HG03280 (cell line): ENCODE results near the gene CNTNAP4.

Experiments
- ATAC-seq: cut with Tn5 transposase; IDR thresholded peaks from one replicate; pipeline ENCODE4 v1.9.1; 2021; ENCODE audit warnings: mild to moderate bottlenecking, moderate library complexity; ENCODE audit not compliant: unreplicated experiment

The CNTNAP4 gene

GRCh38 chr16:76387994-76388393, 110.8 kb downstream of the CNTNAP4 start:
- no peak for ATAC-seq

- ATAC-seq, result no peak
Measured at GRCh38 chr16:76389126-76389525, 111.9 kb downstream of the CNTNAP4 start.

DNA sequence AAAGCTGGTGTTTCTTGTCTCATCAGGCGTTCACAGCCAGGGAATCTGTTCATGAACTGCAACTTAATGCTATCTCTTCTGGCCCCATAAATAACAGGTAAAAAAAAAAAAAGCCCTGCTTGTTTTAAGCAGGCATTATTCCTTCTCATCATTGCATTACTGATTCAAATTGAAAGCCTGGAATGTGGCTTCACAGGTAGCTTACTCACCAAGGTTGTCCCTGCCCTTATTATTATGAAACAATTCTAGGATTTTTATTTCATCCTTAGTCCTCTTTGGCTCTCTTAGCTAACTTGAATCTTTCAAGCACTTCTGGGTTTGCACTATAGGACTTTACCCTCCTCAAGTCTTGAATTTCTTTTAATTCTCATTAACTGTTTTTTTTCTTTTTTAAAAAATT, 113.3 kb downstream of the CNTNAP4 start:
- ATAC-seq, result no peak

GRCh38 chr16:76396977-76397376, 119.8 kb downstream of the CNTNAP4 start:
- no peak for ATAC-seq

- no peak for ATAC-seq
Measured at GRCh38 chr16:76409706-76410105, 132.5 kb downstream of the CNTNAP4 start.

DNA sequence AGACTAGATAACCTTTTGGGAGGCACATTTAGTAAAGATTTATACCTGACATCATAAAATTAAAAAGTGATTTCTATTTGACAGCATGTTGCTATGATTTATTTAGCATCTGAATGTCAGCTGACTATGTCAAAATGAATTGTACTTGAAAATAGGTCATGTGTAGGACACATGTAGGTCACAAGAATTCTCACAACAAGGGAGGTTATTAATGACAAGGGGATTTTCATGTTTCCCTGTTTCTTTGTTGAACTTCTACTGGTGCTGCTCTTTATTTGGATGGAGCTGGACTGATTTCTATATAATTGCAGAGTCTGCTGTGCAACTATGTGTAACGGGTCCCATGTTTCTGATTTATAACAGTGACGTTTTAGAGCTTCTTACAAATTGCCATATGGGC, 144.4 kb downstream of the CNTNAP4 start:
- no peak for ATAC-seq

DNA sequence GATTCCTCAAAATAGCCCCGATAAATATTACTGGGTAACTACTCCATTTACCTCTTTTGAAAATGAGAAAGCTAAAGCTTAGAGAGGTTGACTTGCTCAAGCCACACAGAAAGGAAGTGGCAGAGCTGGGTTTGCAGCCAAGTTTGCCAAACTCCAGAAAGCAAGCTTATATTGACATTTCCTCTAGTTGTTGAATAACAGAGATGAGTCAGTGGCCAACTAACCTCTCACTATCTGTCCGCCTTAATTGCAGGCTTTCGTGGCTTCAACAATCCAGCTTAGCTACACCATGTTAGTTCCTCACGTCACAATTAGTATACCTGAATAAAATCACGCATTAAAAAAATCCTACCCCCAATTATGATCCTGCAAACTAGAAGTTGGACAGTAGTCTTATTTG, 151.7 kb downstream of the CNTNAP4 start:
- no peak for ATAC-seq

DNA sequence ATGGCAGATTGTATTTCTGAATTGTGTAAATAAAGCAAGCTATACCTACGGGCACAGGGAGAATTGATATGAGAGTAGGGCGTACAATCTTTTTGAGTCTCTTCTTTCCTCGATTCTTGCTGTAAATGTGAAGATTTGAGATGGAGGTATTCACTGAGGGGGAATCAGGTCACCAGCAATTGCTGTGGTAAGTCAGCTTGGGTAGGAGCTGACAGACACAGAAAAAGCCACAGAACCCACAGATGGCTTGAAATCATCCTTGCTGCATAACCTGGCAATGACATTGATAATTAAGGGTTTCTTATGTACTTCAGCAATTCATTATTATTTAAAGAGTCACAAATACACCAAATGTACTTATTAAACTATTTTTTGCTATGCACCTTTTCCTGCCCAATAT, 164.2 kb downstream of the CNTNAP4 start:
- ATAC-seq, result no peak

DNA sequence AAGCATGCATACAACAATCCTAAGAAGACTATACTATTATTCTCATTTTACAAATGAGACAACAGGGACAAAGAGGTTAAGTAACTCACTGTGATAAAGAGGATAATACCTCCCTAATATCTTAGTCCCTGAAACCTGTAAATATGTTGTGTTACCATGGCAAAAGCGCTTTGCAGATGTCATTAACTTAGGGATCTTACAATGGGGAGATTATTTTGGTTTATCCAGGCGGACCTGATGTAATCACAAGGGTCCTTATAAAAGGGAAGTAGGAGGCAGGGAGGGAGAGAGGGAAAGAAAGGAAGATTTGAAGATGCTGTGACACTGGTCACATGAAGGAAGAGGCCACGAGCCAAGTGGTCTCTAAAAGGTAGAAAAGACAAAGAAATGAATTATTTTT, 164.7 kb downstream of the CNTNAP4 start:
- no peak for ATAC-seq

- ATAC-seq, result no peak
Measured at GRCh38 chr16:76443973-76444372, 166.8 kb downstream of the CNTNAP4 start.

- ATAC-seq, result no peak
Measured at GRCh38 chr16:76444832-76445231, 167.6 kb downstream of the CNTNAP4 start.

DNA sequence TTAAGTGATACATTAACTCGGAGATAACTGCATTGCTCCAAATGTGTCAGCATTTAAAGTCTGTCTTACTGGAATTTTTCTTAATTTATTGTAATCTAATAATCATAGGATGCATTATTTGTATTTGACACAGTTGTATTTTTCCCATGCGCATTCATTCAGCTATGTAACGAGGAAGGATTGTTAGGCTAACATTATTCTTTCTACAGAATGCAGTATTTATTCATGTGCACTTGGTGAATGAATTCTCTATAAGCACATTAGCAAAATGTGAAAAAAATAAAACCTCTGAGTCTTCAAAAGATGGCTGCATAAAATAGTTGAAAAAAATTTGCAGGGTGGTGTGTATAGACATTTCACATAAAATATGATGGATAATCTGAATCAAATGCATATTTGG, 168.6 kb downstream of the CNTNAP4 start:
- no peak for ATAC-seq

DNA sequence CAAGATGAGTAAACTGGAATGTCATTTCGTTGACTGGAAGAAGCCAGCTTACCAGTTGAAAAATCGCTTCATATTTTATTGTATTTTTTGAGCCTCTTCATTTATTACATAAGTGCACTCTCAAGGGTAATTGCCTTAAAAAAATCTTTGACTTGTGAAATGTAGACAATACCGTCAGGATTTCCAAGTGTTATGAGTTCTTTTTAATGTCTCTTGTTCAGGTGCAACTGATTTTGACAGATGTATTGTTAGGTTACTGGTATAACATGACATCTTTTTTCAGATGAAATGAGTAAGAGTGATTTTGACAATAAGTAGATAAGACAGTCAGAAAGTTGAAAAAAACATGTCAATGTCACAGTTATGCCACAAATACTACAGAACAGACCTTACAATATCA, 169.1 kb downstream of the CNTNAP4 start:
- no peak for ATAC-seq

DNA sequence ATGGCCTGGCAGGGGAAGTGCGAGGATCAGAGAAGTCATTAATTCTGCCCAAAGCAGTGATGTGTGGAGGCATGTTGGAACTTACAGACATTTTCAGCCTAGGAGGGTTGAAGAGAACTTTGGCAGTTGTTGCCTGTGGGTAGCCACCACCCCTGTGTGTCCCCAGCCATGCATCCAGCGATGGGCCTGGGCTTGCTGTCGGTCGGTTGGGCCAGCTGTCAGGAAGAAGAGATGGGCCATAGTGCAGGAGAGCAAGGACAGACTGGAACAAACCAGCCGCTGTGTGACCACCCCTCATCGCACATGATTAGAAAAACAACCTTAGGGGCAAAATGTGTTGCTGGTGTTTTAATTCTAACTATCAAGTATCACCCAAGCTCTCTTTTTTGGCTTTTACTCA, 173.7 kb downstream of the CNTNAP4 start:
- no peak for ATAC-seq

DNA sequence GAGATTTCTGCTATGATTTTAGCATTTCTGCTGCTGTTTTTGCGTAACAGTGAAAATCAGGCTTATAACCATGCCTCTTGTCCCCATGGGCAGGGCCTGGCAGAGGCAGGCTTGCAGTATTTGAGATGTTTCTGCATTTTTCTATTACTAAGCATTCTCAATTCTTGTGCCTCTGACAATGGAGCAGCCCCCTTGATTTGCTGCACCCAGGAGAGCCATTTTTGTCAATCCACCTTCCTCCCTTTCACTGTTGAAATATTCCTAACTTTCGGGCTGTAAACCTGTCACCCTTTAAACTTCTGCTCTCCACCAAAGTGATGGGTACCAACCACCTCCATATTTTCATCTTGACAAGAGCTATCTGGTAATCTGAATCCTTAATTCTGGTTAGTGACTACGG, 178.1 kb downstream of the CNTNAP4 start:
- ATAC-seq, result no peak

GRCh38 chr16:76456016-76456415, 178.8 kb downstream of the CNTNAP4 start:
- ATAC-seq, result no peak

DNA sequence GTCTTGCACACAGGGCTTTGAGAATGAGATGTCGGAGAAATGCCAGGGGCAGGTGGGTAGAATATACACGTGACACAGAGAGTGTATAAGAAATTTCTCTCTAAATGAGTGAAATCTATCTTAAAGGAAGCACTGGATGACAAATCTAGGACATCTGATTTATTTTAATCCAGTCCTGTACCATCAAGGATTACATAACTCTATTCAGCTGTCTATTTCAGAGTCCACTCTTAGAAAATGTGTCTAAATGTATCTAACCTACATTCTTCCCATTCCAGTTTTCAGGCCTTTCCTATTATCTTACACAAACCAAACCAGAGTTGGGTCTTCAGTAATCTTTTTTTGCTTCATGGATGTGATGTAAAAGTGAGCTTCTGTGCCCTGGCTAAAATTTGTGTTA, 181.9 kb downstream of the CNTNAP4 start:
- ATAC-seq, result no peak

DNA sequence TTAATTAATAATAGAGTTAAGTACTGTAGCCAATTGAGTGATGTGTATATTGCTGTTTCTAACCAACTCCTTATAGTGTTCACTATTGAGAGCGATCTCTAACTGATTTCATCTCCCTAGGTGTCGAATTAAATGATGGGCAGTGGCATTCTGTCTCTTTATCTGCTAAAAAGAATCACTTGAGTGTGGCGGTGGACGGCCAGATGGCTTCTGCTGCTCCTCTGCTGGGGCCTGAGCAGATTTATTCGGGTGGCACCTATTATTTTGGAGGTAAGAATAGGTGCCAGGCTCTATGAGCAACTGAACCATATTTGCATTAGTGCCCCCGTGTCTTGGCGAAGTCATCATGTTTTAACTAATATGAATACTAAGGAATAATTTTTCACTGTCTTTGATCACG, 184.6 kb downstream of the CNTNAP4 start:
- ATAC-seq, result no peak

DNA sequence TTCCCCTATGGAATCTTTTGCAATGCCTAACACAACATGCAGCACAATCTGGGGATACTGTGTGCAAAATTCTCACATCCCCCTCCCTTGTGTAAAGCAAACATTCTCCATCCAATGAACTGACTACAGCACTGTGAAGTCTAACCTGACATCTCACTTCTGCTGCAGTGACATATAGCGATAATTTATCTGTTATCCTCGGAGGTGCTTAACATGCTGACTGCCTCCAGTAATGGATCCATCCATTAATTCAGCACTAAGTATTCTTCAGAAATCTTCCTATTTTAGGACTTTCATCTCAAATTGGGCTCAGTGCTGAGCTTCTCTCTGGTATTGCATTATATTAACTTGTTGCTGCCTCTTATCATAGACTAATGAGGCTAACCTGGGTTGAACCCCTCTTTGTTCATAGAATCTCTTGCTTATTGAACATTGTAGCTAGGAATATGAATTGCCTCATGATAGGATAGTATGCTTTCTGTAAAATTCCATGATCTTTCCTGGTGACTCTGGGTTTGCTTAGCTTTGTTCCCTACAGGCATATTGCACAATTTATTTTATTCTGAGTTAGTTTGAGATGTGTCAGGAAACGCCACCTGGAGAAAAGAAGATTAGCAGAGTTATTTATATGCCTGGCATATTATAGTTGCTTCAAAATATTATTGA, 187.9 kb downstream of the CNTNAP4 start:
- ATAC-seq, result no peak

GRCh38 chr16:76466871-76467270, 189.7 kb downstream of the CNTNAP4 start:
- no peak for ATAC-seq

DNA sequence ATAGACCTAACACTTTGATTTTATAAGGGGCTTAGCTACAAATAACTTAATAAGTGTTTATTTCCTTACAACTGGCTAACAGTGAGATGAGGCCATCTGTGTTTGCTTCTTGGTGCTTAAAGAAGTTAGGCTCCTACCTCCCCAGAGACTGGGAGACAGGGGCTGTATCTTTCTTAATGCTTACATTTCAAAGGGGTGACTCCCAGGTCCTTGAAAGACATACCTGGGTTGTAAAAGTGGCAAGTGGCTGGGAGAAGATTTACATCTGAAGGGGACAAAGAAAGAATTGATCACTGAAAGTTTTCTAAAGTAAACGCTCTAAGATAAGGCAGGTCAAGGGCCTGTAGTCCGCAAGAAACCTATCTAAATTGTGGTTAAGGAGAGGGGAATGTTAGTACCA, 196.8 kb downstream of the CNTNAP4 start:
- ATAC-seq, result no peak

- no peak for ATAC-seq
Measured at GRCh38 chr16:76478105-76478504, 200.9 kb downstream of the CNTNAP4 start.

DNA sequence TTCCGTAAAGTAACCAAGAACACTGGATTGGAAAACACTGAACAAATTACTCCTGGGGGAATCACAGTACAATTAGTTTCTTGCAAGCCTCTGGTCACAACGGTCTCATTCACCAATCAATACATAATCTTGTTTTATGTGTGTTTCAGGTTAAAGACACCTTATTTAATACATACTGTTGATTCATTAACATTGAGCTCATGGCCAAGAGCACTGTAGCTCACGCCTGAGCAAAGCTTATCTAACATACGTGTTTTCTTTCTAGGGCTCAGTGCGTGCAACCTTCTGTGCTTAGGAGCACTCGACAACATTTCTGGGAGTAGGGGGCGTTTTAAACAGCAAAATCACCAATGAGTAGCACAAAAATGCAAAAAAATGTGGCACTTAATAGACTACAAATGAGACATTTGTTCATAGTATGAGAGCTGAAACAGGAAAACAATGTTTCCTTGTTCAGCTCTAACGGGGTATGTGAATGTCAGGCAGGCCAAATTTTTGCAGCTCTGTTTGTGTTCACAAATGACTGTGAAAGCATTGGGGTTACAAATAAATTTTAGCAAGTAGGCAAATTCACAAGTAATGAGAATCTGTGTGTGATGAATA, 206.2 kb downstream of the CNTNAP4 start:
- no peak for ATAC-seq
